GM19452 (cell line): ENCODE measurements around the gene SMCO4.

Experiments
- ATAC-seq: cut with Tn5 transposase; IDR thresholded peaks from one replicate; pipeline ENCODE4 v1.9.1; 2021; ENCODE audit not compliant: unreplicated experiment

Gene SMCO4

DNA sequence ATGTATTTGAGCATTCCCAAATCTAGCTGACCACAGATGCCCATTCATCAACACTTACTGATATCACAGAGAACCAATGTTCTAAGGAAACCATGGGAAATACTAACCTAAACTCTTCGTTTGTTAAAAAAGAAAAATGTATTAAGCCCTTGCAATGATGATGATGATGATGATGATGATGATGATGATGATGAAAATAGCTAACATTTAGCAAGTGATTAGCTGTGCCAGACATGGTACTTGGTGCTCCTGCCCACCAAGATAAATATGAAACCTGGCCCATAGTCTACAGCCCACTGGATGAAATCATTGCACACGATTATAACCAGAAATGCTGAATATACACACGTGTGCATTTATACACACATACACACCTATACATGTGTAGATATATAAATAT is 37.5 kb downstream of the SMCO4 start:
- no peak for ATAC-seq

DNA sequence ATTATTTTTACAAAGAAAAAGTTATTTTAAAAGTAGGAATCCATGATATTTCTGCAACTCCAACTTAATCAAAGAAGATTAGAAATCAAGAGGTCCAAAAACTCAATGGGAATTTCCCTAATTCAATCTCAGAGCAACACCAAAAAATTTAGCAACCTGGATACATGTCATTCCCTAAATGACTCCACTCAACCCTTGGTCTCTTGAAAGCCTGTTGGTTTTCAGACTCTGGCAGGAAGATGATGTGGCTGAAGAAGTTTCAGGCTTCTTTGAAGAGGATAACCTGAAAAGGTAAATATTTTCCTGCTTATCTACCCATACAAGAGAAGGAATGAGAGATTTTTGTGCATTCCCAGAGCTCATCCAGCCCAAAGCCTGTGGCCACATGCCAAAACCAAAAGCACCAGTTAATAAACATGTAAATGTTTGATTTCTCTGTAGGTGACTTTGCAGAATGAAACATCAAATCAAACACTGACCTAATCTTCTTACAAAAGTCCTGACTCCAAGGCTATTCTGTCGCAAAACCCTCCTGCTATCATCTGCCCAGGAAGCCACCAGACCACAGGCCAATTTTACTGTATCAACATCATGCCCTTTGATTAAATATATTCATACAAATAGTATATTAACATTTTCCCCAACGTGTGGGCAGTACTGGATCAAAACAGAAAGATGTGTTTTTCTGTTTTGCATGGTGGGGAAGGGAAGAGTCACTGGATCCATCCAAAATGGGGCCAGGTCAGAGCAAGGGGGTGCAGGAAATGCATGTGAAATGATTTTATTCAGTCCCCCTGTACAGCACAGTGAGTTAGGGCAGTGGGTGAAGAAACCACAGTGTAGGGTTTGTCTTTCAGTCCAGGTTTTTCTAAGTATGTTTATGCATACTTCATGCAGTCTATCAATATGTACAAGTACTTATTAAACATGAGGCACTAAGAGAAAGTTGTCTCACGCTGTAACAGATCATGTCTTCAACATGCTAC is 38.8 kb downstream of the SMCO4 start:
- ATAC-seq = no peak

DNA sequence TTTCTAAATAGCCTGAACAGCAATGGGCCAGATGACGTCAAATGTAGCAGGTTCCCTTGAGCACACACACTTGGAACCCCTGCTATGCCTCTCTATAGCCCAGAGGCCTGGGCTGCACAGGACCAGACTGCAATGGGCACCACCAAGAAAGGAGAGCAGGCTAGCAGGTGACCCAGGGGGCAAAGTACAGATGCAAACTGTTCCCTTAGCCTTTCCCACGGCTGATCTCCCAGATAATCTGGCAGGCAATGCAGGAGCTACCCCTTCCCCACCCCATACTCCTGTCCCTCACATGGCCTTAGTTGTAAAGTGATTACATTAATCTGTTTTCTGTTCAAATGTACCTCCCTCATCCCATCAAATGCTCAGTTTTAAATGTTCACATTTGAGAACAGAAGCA is 41.3 kb downstream of the SMCO4 start:
- no peak for ATAC-seq

DNA sequence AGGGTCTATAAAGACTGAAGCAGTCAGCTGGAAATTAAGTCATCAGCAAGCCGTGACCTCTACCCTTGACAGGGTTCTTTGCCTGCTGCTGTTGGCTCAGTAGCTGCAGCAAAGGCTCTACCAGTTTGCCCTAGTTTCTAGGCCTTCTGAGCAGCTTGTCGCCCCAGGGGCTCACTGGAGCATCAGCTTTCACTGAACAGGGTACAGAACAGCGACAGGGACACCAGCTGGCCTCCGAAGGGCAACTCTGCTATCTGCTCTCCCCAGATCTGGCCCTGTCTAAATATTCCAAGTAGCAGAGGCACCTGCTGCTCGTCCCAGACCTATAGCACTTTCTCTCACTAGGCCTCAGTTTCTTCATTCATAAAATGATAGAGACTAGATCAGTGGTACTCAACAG is 42.4 kb downstream of the SMCO4 start:
- no peak for ATAC-seq

DNA sequence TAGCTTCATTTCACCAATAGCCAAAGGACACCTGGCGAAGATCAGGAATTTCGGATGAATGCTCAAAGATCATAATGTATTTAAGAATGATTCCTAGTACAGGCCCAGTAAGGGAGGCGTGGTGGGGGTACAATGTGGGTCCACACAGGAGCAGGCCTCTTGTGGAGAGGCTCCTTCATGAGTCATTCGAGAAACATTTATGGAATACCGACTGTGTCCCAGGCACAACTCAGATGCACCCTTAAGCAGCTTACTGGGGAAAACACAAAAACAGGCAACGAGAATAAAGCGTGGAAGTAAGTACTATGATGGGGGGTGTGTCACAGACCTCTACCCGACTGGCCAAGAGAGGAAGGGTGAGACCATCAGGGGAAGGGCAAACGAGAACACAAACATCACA is 44.5 kb downstream of the SMCO4 start:
- no peak for ATAC-seq

DNA sequence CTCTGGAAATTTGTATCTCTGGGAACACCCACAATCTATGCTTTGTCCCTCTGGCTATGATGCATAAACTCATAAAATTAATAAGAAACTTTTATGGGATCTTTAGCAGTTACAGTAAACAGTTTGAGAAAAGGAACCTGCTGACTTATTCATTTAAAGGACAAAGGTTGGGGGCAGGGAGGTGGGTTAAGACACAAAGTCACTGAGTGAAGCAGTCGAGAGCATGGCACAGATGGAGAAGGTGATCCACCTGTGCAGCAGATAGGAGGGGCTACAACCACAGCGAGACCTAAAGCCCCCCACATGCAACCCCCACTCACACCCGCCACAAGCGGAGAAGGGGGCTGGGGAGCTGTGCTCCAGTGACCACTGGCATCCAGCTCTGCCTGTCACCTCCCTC is 45.0 kb downstream of the SMCO4 start:
- no peak for ATAC-seq

DNA sequence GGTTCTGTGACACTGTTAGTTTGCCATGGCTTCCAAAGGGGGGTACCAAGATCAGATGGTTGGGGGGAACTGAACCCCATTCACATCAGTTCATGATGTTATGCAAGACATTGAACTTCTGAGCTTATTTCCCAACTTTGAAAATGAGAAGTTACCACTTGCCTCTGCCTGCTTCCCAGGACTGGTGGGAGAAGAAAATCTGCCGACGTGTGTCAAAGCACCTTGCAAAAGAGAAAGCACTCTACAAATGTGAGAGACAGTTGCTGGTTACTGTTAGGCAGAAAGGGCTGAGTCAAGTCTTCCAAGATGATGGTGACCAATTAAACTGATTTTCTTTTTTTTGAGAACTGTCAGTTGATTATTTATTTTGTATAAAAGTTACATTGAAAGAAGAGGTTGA is 45.6 kb downstream of the SMCO4 start:
- no peak for ATAC-seq

DNA sequence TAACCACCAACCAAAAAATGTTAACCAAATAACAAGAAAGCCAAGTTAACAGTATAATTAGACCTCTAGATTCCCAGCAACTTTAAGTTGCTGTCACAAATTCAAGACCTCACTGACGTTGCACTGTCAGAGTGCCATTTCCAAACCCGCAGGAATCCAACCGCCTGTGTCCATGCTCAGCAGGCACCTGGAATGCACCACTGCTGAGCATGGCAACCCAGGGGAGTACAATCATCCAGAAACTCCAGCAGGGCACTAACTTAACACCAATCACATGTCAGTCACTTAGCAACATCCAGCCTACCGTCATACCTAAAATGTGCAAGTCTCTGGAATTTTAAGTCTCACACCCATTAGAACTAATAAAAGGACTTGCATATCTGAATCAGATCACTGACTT is 48.8 kb downstream of the SMCO4 start:
- no peak for ATAC-seq

DNA sequence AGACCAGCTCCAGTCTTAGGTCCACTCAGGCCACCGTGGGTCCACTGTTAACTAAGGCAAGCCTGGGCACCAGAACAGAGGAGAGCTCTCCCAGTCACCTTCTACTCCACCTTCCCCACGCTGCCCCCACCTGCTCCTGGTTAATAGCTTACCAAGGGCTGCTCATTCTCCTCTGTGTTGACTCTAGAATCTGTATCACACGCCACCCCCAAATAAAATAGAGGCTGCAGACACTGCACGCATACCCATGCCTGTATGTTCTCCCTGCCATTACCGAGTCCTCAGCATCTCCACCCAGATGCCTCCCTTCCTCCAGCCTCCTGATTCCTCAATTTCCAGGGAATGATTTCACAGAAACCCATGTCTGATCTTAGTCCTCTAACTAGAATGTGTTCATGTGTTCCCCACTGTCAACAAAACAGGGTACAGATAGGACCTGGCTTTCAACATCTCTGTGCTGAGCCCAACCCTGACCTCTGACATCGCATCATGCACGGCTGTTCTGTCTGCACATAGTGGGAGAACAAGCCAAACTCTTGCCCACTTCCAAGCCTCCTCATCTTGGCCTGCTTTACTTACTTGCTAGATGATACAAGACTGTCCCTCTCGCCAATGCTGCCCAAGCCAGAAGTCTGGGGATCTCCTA is 49.8 kb downstream of the SMCO4 start:
- ATAC-seq = no peak

DNA sequence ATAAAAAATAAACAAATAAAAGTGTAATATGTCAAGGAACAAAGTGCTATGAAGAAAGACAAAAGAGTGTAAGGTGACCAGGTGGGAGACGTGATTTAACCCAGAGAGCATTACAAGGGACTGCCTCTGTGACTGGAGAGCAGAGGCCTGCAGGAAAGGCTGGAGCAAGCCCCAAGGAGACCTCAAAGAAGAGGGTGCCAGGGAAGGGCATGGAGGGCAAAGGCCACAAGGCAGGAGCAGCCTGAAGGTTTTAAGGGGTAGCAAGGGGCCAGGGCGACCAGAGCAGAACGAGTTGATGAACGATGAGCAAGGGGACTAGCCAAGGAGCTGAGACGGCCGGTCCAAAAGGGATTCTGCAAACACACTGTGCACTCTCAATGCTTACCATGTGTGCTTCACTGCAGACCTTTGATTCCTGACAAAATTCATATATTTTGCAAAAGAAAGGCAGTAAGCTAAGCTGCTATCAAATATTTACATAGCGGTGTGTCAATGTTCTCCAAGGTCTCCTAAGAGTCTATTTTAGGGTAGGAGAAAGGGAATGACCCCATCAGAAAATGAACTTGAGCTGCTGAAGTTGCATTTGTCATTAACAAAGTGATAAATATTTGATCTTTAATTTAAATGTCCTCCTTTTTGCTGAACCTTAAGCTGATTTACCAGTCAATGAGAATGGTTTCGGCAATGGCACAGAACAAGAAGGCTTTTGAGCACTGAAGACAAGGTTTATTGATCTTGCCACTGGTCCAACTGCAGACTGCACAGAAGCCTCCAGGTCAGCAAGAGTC is 50.5 kb downstream of the SMCO4 start:
- no peak for ATAC-seq

DNA sequence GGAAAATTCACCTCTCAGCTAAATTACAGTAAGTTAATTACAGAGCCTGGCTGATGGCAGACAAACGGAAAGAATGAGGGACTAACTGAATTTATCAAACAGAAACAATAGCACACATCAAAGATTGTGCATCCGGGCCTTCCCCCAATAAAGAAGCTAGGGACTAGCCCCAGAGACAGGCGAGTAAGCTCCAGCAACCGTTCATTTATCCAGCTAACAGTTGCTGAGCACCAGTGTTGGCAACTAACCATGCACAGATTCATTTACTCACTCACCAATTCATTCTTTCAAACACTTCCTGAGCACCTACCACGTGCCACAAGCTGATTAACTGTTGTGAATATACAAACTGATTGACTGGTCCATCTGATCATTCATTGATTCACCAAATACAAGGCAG is 51.2 kb downstream of the SMCO4 start:
- no peak for ATAC-seq

DNA sequence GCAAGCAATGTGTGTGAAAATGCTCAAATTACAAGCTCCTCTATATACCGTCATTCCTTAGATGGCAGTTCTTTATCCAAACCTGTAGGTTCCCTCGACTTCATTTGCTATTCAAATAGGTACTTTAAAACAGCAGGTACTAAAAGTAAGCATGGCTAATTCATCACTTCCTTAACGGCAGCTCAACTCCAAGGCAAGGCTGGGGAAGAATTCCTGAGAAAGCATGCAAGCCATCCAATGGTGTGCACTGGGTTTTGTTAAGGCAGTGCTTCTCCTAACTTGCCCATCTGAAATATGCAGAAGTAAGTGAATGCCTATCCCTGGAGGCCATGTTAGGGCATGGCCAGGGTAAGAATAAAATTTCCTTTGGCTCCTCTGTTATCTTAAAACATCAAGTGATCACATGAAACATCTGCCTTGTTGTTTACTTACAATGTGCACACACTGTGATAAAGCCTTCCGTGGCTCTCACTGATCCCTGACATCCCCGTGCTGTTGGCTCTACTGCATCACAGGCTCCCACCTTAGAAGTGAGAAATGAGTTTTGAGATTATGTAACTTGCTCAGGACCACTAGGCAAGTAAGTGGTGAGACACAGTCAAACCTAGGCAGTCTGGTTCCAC is 52.1 kb downstream of the SMCO4 start:
- no peak for ATAC-seq

DNA sequence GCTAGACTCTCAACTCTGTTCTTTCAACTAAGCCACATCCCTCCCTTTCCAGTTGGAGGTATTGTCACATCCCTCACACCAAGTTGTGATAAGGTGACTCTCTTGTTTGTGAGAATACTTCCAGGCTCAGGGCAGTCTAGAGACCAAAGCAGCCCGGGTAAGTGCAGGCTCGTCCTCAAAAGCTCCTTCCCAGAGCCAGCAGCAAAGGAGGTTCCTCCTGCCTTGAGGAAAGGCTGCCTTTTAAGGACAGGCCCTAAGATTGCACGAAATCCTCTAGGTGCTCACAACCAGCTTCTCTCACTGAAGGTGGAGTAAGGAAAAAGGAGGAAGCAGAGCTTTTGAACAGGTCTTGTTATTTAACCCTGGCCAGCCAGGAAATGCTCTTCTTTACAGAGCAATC is 53.4 kb downstream of the SMCO4 start:
- ATAC-seq = no peak

DNA sequence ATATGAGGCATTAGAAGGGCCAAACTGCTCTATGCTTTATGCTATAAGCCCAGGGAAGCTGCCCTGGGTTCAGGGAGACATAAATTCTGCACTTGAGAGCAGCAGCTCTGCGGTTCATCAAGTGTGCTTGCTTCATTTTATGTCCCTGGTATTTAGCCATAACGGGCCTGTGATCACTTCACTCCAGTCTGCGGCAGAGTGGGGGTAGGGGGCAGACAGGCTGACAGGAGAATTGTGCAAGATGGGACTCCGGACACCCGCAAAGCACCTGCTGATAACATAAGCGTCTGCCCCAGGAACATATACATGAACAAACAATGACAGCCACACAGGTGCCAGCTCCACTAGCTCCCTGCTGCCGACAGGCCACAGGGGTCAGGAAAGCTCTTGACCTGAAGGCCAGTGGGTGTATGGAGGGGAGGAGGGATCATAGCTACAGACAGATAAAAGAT is 56.1 kb downstream of the SMCO4 start:
- no peak for ATAC-seq

DNA sequence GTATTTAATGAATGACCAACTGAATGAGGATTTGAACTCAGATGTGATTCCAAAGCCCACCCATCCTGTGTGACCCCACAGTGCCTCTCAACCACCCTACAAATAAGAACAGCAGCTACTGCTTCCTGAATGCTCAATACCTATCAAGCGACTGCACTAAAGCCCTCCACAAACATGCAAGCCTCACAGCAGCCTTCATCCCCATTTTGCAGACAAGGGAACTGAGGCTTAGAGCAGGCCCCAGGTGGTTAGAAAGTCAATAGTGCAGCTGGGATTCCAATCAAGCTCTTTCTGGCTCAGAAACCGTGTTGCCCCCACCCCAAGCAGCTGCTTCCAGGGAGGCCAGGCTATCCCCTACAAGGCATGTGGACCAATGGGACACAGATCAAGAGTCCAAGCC is 57.2 kb downstream of the SMCO4 start:
- no peak for ATAC-seq

DNA sequence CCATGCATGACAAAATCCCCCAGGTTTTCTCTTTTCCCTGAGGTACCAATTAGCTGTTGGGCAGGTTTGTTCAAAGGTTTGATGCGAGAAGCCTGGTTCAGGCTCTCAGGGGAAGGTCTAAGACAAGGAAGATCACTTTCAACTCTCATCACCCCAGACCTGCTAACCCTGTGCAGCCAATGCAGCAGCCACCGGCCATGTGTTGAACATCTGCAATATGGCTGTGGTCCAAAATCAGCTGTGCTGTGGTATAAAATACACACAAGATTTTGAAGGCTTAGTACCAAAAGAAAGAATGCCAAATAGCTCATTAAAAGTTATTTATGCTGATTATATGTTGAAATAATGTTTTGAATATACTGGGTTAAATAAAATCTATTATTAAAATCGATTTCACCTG is 58.5 kb downstream of the SMCO4 start:
- no peak for ATAC-seq

DNA sequence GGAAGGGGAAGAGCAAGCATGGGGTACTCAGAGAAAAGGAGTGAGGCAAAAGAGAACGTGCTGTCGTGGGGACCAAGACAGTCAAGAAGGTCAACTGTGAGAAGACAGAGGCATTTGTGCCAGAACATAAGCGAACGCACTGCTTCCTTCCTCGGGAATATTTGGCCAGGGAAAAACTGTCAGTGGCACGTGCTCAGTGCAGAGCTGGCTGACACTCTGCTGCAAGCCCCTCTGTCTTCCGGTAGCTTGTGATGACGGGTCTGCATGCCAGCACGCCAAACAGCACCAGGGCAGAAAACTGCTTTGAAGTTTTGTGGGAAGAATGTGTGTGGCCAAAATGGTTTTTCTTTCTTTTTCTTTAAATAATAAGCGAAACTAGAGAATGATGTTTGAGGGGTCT is 60.6 kb downstream of the SMCO4 start:
- no peak for ATAC-seq

DNA sequence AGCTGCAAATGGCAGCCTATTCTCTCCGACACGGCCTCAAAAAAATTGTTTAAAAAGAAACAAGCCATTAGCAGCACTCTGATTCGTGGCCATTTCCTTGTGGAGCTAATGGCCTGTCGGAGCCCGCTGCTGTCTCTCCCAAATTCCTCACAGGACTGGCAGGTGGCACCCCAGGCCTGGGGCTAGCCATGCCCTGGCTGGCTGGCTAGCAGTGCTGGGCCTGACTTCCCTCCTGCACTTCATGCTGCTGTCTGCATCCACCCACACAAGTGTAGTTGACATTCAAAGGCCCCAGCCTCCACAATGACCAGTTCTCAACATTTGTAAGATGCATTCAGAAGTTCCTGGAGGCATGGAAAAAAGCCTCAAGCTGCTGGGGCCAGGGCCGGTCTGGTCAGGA is 61.5 kb downstream of the SMCO4 start:
- no peak for ATAC-seq

DNA sequence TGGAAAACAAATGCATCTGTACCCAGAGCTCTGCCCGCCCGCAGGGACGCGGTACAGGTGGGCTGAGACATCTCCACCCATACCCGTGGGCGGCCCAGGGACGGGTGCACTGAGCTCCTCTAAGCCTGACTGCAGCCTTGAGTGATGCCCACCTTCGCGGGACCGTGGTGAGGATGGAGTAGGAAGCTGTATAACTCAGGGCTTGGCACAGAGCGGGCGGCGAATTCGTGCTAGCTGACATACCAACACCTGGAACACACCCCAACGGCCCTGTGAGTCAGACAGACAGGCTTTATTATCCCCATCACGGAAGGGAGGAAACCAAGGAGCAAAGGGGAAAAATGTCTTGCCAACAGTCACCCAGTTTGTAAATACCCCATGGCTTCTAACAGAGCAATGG is 61.9 kb downstream of the SMCO4 start:
- no peak for ATAC-seq

DNA sequence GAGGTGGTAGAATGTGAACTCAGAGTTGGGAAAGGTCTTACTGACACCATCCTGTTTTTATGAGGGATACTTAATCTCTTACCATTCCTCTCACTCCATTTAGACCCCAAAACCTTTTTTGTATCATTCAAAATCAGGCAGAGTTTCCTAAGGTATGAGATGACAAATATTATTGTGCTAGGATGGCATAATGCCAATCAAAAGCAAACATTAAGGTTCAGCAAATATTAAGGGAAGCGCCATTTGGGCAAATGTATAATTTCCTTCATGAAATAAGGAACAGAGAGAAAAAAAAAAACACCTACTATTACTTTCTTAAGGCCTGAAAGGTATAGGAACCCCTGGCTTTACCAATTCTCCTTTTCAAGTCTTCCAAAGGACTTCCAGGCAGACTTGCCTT is 62.4 kb downstream of the SMCO4 start:
- no peak for ATAC-seq

DNA sequence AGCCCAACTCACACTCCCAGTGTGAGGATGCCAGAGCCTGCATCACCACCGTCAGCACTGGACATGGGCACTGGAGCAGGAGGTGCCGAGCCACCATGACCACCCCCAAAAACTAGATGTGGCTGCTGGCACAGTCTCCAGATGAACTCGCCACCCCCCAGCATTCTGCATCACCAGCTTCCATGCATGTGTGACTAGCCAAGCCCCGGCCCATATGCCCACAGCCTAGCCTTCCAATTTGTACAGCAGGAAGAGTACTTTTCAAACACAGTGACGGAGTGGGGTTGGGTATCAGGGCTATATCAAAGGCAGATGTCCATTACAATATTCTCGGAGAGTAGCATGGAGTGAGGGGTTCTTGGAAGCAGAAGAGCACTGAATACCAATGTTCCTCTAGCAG is 62.9 kb downstream of the SMCO4 start:
- ATAC-seq = no peak
